Lung (tissue), 12 donors: Measurements from ENCODE around the gene FHAD1. TPM values are rescaled to one million over a fixed set of nuclear protein-coding genes. Genes with fewer than 3 reads are reported as not detected.

Experiments used
- ATAC-seq: fragments of 200-7000 bp; cut with Tn5 transposase; one replicate; pipeline ENCODE4 v1.9.1; 2020; ENCODE audit warnings: moderate number of reproducible peaks; ENCODE audit not compliant: insufficient read depth, low FRiP score
- DNase-seq, 3 donors: peaks; one replicate each; pipeline ENCODE4 v3.0.0-alpha.2; 2013 to 2017
- H3K27ac ChIP-seq, 2 donors: one replicate each; pipeline ENCODE4 v1.5.1; 2013; ENCODE audit warnings: mild to moderate bottlenecking in 2 of 2, moderate library complexity in 2 of 2, control low read depth in 1 of 2, inconsistent platforms in 1 of 2, low read depth in 1 of 2, low read length in 1 of 2
- H3K27me3 ChIP-seq, 3 donors: one replicate each; pipeline ENCODE4 v1.5.1; 2013; ENCODE audit warnings: low read length in 2 of 3; ENCODE audit not compliant: control insufficient read depth in 3 of 3, insufficient read depth in 3 of 3
- H3K36me3 ChIP-seq, 4 donors: one replicate each; pipeline ENCODE4 v1.5.1; 2013; ENCODE audit warnings: low read length in 4 of 4, mild to moderate bottlenecking in 1 of 4, moderate library complexity in 1 of 4; ENCODE audit not compliant: control insufficient read depth in 4 of 4, insufficient read depth in 4 of 4
- H3K4me1 ChIP-seq, 5 donors: one replicate each; pipeline ENCODE4 v1.5.1; 2013; ENCODE audit warnings: low read length in 5 of 5, mild to moderate bottlenecking in 2 of 5, moderate library complexity in 1 of 5; ENCODE audit not compliant: control insufficient read depth in 5 of 5, insufficient read depth in 5 of 5
- H3K4me3 ChIP-seq: one replicate; pipeline ENCODE4 v1.5.1; 2013; ENCODE audit warnings: mild to moderate bottlenecking, control low read depth, moderate library complexity
- H3K9ac ChIP-seq, 2 donors: one replicate each; pipeline ENCODE4 v1.5.1; 2013; ENCODE audit warnings: low read length in 2 of 2, control low read depth in 1 of 2; ENCODE audit not compliant: insufficient read depth in 1 of 2
- H3K9me3 ChIP-seq, 4 donors: one replicate each; pipeline ENCODE4 v1.5.1; 2013; ENCODE audit warnings: low read length in 3 of 4, mild to moderate bottlenecking in 1 of 4, moderate library complexity in 1 of 4; ENCODE audit not compliant: control insufficient read depth in 4 of 4, insufficient read depth in 3 of 4
- WGBS, 2 donors: extraction: QIAGEN DNeasy Blood & Tissue Kit; methylation state at CpG; one replicate each; pipeline ENCODE4 v1.1.7; 2013; 5-methylcytosine and 5-hydroxymethylcytosine counted together
- polyA plus RNA-seq, 2 donors: library from polyadenylated mRNA; stranded (reverse); fragments of 200-250 nt; gene quantifications; one replicate each; pipeline ENCODE4 v1.2.1, GENCODE V29; 2013
- total RNA-seq, 2 donors: library from RNA; depleted of rRNA in 1 of 2; stranded (reverse); fragments of >200 nt in 1 of 2; gene quantifications; one replicate each; pipeline ENCODE4 v1.2.1, GENCODE V29; 2014 to 2021
- TF ChIP-seq, protein P1 (sequence below): IDR thresholded peaks from 2 replicates; pipeline ENCODE4 v1.5.1; 2012; ENCODE audit warnings: mild to moderate bottlenecking; ENCODE audit errors: control extremely low read depth, extremely low read depth
- donor health status: control.
- donor health status: control.
- donor health status: Bipolar disorder and iron deficiency.
- donor health status: healthy.
- donor health status: DM: yes; HTN: yes; CAD: no.

The FHAD1 gene
- total and polyA plus RNA-seq, 4 donors = 4.4 to 25.9 (median 9.2) TPM

DNA sequence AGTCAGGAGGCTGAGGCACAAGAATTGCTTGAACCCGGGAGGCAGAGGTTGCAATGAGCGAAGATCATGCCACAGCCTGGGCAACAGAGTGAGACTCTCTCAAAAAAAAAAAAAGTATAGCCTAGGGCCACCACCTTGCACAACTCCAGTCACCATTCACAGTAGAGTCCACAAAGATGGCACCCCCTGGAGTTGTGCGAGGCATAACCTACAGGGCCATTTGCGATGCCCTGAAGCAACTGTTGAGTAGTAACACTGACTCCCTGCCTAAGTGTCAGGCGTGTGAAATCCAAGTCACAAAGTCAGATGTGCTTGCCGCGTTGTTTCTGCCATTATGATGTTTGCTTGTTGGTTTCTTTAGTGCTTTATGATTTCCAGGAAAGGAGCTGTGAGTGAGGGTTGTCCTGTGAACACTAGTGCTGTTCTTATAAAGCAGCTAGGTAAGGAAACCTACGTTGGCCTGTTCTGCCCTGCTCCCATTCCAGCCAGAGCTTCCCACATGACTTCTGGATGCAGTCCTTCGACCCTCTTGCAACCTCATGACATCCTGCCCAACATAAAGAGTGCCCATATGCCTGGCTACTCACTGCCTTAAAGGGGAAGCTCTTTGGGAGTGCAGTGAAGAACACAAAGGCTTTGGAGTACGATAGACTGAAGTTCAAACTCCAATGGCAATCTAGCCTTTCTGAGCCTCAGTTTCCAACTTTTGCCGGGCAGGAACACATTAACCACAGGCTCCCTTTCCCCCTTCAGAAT, 29.8 kb downstream of the FHAD1 start:
- TF ChIP-seq, protein P1, sequence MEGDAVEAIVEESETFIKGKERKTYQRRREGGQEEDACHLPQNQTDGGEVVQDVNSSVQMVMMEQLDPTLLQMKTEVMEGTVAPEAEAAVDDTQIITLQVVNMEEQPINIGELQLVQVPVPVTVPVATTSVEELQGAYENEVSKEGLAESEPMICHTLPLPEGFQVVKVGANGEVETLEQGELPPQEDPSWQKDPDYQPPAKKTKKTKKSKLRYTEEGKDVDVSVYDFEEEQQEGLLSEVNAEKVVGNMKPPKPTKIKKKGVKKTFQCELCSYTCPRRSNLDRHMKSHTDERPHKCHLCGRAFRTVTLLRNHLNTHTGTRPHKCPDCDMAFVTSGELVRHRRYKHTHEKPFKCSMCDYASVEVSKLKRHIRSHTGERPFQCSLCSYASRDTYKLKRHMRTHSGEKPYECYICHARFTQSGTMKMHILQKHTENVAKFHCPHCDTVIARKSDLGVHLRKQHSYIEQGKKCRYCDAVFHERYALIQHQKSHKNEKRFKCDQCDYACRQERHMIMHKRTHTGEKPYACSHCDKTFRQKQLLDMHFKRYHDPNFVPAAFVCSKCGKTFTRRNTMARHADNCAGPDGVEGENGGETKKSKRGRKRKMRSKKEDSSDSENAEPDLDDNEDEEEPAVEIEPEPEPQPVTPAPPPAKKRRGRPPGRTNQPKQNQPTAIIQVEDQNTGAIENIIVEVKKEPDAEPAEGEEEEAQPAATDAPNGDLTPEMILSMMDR = no peak
- Histone ChIP-seq H3K27ac (no peak overlapping the region), H3K9ac (no peak overlapping the region), H3K27me3 (no peaks in the 10 kb centered on the region), H3K36me3 (no peaks in the 10 kb centered on the region), H3K9me3 (no peaks in the 10 kb centered on the region), H3K4me1 (peaks cover 0 to 3% (median 0%) of the 10 kb centered on the region in 5 donors), H3K4me3 (no peak overlapping the region)
- 86 to 87% methylated on average over 11 of the region's 11 CpGs for WGBS, 2 donors
- ATAC-seq (no peak), DNase-seq (no peak)

DNA sequence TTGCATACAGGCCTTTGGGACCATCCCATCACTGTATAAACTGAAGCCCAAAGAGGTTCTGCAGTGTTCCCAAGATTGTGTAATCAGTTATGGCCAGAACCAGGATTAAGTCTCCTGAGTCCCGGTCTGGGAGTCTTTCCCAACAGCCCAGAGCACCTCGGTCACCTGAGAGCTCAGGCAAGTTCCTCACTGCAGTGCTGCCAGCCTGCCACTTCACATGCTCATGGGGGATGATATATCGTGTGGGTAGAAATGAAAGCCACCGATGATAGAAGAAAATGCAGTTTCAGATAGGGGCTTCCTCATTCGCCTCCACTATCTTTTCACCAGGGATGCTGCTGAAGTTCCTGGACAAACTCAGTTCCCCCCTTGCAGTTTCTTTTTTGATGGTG, 30.4 kb downstream of the FHAD1 start:
- no peaks in the 10 kb centered on the region for H3K36me3 ChIP-seq
- H3K4me1 ChIP-seq = no peaks in the 10 kb centered on the region
- TF ChIP-seq, protein P1 = no peak
- H3K27me3 ChIP-seq = no peaks in the 10 kb centered on the region
- H3K4me3 ChIP-seq = no peak overlapping the region
- WGBS, 2 donors = 62 to 81% methylated on average over 5 of the region's 5 CpGs
- no peaks in the 10 kb centered on the region for H3K9me3 ChIP-seq
- ATAC-seq = no peak
- no peak overlapping the region for H3K27ac ChIP-seq
- DNase-seq = no peak
- H3K9ac ChIP-seq = no peak overlapping the region

DNA sequence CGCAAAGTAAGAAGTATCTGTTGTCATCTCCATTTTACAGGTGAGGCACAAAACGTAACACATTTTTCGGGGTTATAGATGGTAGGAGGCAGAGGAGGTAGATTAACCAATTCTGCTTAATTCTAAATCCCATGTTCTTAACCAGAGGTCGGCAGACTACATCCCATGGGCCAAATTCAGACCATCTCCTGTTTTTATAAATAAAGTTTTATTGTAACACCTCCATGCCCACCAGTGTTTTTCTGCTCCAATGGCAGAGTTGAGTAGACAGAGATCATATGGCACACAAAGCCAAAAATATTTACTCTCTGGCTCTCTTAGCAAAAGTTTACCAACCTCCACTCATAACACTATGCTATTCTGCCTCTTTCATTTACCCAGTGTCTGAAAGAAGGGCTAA, 30.9 kb downstream of the FHAD1 start:
- no peaks in the 10 kb centered on the region for H3K27me3 ChIP-seq
- H3K9me3 ChIP-seq = no peaks in the 10 kb centered on the region
- H3K36me3 ChIP-seq = no peaks in the 10 kb centered on the region
- H3K4me1 ChIP-seq = peaks cover 0 to 2% (median 0%) of the 10 kb centered on the region in 5 donors
- no peak for ATAC-seq
- no peak for DNase-seq
- 96 to 97% methylated on average over 4 of the region's 4 CpGs for WGBS, 2 donors
- no peak overlapping the region for H3K9ac ChIP-seq
- H3K27ac ChIP-seq = no peak overlapping the region
- no peak overlapping the region for H3K4me3 ChIP-seq
- TF ChIP-seq, protein P1 = no peak
